ENCODE results near the gene TOR1AIP2.

The TOR1AIP2 gene

DNA sequence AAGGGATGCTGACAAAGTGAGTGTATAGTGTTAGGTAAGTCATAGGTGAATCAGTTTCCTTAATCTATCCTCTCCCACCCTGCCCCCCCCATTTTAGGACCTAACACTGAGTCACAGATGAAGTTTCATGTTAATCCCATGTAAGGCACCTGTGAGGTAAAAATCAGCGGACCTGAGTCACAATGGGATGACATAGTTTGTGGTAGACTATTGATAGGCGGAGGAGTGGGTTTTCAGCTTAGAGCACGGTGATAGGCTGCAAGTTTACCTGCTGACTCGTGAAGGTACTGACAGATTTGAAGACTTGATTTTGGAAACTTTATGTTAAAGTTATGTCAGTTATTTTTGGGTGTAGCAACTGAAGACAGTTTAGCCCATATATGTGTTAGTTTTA, 6.1 kb upstream of the TOR1AIP2 start:
- peak overlapping the region; percentile 85 for H3K4me3 Mint-ChIP-seq
- peaks cover 36% of the 10 kb centered on the region for H3K36me3 Mint-ChIP-seq (ENCODE audit: low read depth)
- H3K4me1 Mint-ChIP-seq (ENCODE audit: low read depth), result peaks cover 25% of the 10 kb centered on the region
- H3K27ac Mint-ChIP-seq, result peak overlapping the region; percentile 98
- no peaks in the 10 kb centered on the region for H3K9me3 Mint-ChIP-seq
- intact Hi-C loops (cut with micrococcal nuclease), result loop anchor here (2.0 to 10.0 kb wide), 2 partner anchors 71 to 271 kb away; partner anchors contain the start of genes CEP350 and QSOX1
- no peaks in the 10 kb centered on the region for H3K27me3 Mint-ChIP-seq

DNA sequence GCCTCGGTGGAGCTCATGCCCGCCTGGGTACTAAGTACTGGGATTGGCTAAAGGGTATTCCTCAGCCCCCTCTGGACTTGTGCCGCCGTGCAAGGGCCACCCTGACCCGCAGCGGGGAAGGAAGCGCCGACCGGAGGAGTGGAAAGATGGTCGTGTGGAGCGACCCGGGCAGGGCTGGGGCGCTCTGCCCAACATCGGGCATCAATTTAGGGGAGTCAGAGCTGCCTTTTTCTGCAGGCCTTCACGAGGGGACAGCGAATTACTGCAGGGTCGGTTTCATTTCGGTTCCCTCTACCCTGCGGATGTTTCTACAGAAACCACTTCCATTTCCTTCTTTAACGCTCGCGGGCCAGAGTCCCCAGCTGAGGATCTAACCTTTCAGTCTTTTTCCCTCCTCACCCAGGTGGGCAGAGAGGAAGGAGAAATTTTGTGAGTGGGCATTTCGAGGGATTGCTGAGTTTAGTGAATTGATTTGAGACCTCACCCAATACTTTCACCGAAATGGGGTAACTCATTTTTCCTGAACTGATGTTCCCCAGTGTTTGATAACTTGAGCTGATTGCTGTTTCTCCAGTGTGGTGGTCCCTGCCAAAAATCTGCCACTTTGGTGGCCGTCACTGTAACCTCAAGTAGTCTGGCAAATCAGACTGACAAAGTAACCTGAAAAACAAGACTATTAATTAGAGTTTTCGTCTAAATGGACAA, 5.6 kb upstream of the TOR1AIP2 start:
- intact Hi-C loops (cut with micrococcal nuclease), result loop anchor here (2.0 to 10.0 kb wide), 2 partner anchors 72 to 272 kb away; partner anchors contain the start of genes CEP350 and QSOX1
- peaks cover 28% of the 10 kb centered on the region for H3K4me1 Mint-ChIP-seq (ENCODE audit: low read depth)
- peak overlapping the region; percentile 98 for H3K27ac Mint-ChIP-seq
- H3K9me3 Mint-ChIP-seq, result no peaks in the 10 kb centered on the region
- peaks cover 36% of the 10 kb centered on the region for H3K36me3 Mint-ChIP-seq (ENCODE audit: low read depth)
- H3K27me3 Mint-ChIP-seq, result no peaks in the 10 kb centered on the region
- H3K4me3 Mint-ChIP-seq, result peak overlapping the region; percentile 85

DNA sequence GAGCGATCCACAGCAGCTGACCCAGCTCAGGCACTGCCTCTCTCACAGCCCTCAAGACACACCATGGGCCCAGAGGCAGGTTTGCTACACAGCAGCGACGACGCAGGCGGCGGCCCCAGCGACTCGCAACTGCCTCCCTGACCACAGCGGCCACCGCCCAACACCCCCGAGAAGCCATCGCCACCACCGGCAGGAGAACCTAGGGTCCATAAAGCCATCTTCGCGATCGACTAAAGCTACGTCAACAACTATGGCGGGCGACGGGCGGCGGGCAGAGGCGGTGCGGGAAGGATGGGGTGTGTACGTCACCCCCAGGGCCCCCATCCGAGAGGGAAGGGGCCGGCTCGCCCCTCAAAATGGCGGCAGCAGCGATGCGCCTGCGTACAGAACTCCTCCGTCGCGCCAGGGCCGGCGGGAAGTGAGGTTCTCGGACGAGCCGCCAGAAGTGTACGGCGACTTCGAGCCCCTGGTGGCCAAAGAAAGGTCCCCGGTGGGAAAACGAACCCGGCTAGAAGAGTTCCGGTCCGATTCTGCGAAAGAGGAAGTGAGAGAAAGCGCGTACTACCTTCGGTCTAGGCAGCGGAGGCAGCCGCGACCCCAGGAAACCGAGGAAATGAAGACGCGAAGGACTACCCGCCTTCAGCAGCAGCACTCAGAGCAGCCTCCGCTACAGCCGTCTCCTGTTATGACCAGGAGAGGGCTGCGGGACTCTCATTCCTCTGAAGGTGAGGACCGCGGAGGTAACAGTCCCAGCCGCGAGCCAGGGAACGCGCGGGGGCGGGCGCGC, 4.8 kb upstream of the TOR1AIP2 start, which contains the start of gene TOR1AIP1:
TSS of gene TOR1AIP1 (plus strand) at position 33 of the 787 bp plus-strand sequence. CDS start at position 251, 218 bp downstream.
- no peaks in the 10 kb centered on the region for H3K9me3 Mint-ChIP-seq
- intact Hi-C loops (cut with micrococcal nuclease), result loop anchor here (2.0 to 10.0 kb wide), 2 partner anchors 72 to 272 kb away; partner anchors contain the start of genes CEP350 and QSOX1
- H3K36me3 Mint-ChIP-seq (ENCODE audit: low read depth), result peaks cover 36% of the 10 kb centered on the region
- peak within 1 kb of the TSS; percentile 85 for H3K4me3 Mint-ChIP-seq
- H3K27ac Mint-ChIP-seq, result peak within 1 kb of the TSS; percentile 98
- peaks cover 23% of the 10 kb centered on the region for H3K4me1 Mint-ChIP-seq (ENCODE audit: low read depth)
- H3K27me3 Mint-ChIP-seq, result no peaks in the 10 kb centered on the region

DNA sequence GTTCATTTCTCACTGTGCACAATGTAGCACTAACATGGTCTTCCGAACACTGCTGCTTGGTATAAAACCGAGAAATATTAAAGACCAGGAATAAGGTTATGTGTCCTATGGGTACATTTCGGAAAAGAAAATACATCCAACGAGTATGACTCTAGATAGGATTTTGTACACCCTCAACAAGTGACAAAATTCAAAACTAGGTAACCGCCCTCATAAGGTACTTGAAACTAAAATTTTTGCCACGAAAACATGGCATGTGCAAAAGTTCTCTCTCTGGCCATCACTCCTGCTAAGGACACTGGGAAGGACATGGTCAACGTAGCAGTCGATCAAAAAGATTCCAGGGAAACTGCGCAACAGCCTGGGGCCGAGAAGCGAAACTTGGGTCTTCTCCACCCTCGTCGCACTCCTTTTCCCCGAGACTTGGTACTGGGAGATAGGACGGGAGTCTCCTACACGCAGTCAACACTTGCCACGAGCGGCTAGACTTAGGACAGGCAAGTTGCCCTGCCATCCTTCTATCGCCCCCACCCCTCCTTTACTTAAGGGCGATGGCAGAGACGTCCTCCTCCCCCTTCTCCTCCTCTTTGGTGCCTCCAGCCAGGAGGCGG, 4.1 kb upstream of the TOR1AIP2 start:
- Mint-ChIP-seq H3K36me3 (ENCODE audit: low read depth) (peaks cover 36% of the 10 kb centered on the region), H3K27ac (peak overlapping the region; percentile 98), H3K27me3 (no peaks in the 10 kb centered on the region), H3K4me1 (ENCODE audit: low read depth) (peaks cover 23% of the 10 kb centered on the region), H3K9me3 (no peaks in the 10 kb centered on the region), H3K4me3 (peak overlapping the region; percentile 85)
- intact Hi-C loops (cut with micrococcal nuclease), result loop anchor here (2.0 to 10.0 kb wide), 2 partner anchors 73 to 273 kb away; partner anchors contain the start of genes CEP350 and QSOX1

DNA sequence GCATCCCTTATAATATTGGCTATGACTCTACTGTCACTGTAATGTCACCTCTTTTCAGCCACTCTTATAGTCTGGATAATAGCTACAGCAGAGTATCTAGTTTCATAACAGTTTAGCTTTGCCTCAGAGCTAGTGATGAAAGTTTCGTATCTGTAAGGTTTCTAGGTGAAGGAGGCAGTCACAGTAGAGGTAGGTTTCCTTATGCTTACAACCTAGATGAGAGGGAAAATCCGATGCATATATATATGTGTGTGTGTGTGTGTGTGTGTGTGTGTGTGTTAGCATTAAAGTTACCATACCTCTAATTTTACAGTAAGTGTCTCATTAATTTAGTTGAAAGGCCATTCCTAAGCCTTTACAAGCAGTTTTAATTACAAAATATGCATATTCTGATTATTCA, 2.2 kb upstream of the TOR1AIP2 start:
- Mint-ChIP-seq H3K27ac (no peak overlapping the region), H3K9me3 (no peaks in the 10 kb centered on the region), H3K4me3 (no peak overlapping the region), H3K4me1 (ENCODE audit: low read depth) (peaks cover 30% of the 10 kb centered on the region), H3K27me3 (no peaks in the 10 kb centered on the region), H3K36me3 (ENCODE audit: low read depth) (peaks cover 36% of the 10 kb centered on the region)
- intact Hi-C loops (cut with micrococcal nuclease), result loop anchor here (10.0 kb wide), 1 partner anchor 275 kb away; the partner anchor contains the start of gene QSOX1

DNA sequence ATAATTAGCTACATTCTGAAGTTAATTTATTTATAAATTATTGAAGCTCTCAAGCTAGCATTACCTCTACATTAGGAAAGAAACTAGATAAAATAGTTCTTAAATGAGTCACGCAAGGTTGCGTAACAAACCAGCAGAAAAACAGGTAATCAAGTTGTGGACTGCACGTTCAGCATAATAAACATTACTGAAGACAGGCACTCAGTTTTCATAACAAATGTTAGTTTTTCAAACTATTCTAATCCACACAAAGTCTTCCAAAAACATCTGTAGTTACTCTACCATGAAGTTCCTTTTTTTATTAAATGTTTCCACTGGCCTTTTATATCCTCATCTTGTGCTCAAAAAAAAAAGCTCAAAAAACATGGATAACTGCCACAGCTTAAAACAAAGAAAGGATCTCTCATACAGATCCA, 1.3 kb downstream of the TOR1AIP2 start:
- peaks cover 56% of the 10 kb centered on the region for H3K4me1 Mint-ChIP-seq (ENCODE audit: low read depth)
- H3K4me3 Mint-ChIP-seq, result peak overlapping the region; percentile 67
- intact Hi-C loops (cut with micrococcal nuclease), result no loop called here
- no peaks in the 10 kb centered on the region for H3K9me3 Mint-ChIP-seq
- H3K27me3 Mint-ChIP-seq, result no peaks in the 10 kb centered on the region
- H3K36me3 Mint-ChIP-seq (ENCODE audit: low read depth), result peaks cover 36% of the 10 kb centered on the region
- H3K27ac Mint-ChIP-seq, result peak overlapping the region; percentile 80

DNA sequence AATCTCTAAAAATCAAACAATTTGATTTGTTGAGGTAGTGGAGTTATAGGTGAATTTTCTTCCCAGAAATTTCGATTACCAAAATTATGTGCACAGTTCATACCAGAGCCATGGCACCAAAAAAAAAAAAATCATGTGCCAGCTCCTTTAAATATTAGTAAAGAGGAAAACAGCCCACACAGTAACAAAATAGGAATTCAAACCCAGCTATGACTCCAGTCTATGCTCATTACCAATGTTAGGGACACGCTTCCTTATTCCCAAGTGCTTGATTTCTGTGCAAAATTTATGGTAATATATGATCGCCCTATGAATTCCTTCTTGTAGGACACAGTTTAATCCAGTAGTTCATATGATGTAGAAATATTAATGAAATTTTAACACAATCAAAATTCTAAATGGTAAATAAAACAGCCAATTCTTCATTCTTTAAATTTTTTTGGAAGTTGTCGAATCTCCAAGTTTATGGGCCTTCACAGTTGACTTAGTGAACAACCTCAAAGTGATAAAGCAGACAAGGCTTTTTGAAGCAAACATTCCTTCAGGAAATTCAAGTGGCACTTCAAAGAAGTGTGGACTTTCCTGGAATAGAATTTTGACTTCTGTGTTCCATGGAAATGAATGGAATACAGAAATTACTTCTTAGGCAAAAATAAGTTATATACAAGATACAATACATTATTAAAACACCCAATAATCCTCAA, 1.9 kb downstream of the TOR1AIP2 start:
- H3K27ac Mint-ChIP-seq, result peak overlapping the region; percentile 80
- peaks cover 56% of the 10 kb centered on the region for H3K4me1 Mint-ChIP-seq (ENCODE audit: low read depth)
- no peaks in the 10 kb centered on the region for H3K9me3 Mint-ChIP-seq
- H3K36me3 Mint-ChIP-seq (ENCODE audit: low read depth), result peaks cover 36% of the 10 kb centered on the region
- H3K27me3 Mint-ChIP-seq, result no peaks in the 10 kb centered on the region
- H3K4me3 Mint-ChIP-seq, result peak overlapping the region; percentile 49
- intact Hi-C loops (cut with micrococcal nuclease), result no loop called here

DNA sequence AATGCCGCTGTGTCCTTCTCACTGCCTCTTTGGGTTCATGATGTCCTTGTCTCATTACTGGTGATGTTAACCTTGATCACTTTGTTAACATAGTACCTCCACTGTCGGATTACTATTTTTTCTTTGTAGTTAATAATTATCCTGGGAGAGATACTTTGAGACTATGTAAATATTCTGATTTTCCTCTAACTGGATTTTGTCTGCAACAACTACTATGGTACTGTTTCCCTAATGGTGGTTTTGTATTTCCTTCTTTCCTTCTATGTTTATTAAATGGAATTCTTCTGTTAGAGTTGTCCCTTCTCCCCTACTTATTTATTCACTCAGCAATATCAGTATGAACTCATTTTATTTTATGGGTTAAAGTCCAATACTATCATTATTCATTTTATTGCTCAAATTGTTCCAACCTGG, 4.2 kb downstream of the TOR1AIP2 start:
- Mint-ChIP-seq H3K27ac (peak overlapping the region; percentile 10), H3K9me3 (no peaks in the 10 kb centered on the region), H3K4me1 (ENCODE audit: low read depth) (peaks cover 55% of the 10 kb centered on the region), H3K36me3 (ENCODE audit: low read depth) (peaks cover 48% of the 10 kb centered on the region), H3K27me3 (no peaks in the 10 kb centered on the region), H3K4me3 (peak overlapping the region; percentile 31)
- intact Hi-C loops (cut with micrococcal nuclease), result no loop called here

DNA sequence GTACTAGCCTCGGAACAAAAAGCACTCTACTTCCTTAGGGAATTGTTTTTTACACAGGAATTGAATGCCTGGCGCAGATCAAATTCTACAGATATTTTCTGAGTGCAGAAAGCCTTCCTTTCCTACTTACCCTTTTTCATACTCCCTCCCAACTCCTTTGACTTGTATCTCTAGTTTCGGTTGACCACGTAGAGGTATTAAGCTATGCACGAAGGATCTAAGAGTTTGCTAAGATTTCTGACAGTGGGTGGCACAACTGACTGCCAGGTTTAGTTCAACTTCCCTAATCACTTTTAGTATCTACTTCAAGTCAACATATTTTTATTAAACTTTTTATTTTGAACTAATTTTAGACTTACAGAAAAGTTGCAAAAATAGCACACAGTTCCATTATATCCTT, 5.0 kb downstream of the TOR1AIP2 start:
- H3K36me3 Mint-ChIP-seq (ENCODE audit: low read depth), result peaks cover 57% of the 10 kb centered on the region
- intact Hi-C loops (cut with micrococcal nuclease), result no loop called here
- H3K4me1 Mint-ChIP-seq (ENCODE audit: low read depth), result peaks cover 60% of the 10 kb centered on the region
- no peaks in the 10 kb centered on the region for H3K27me3 Mint-ChIP-seq
- H3K4me3 Mint-ChIP-seq, result no peak overlapping the region
- no peaks in the 10 kb centered on the region for H3K9me3 Mint-ChIP-seq
- H3K27ac Mint-ChIP-seq, result no peak overlapping the region

DNA sequence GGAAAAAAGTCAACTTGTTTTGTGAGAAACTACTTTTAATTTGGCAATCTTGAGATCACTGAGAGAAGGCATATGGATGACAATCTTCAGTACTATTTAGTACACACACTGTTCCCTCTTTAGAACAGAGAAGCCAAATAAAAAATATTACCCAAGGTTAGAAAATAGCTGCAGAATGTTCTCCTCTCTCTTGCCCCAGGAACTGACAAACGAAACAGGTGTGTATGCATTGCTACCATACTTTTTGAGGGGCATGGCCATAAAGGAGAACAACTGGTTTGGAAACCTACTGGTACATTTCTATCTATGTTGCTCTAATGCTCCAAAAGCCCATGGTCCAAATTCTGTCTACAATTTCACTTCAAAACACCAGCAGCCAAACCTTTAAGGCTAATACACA, 5.7 kb downstream of the TOR1AIP2 start:
- intact Hi-C loops (cut with micrococcal nuclease), result no loop called here
- H3K4me1 Mint-ChIP-seq (ENCODE audit: low read depth), result peaks cover 61% of the 10 kb centered on the region
- H3K27me3 Mint-ChIP-seq, result no peaks in the 10 kb centered on the region
- no peak overlapping the region for H3K4me3 Mint-ChIP-seq
- H3K36me3 Mint-ChIP-seq (ENCODE audit: low read depth), result peaks cover 63% of the 10 kb centered on the region
- H3K9me3 Mint-ChIP-seq, result no peaks in the 10 kb centered on the region
- no peak overlapping the region for H3K27ac Mint-ChIP-seq

DNA sequence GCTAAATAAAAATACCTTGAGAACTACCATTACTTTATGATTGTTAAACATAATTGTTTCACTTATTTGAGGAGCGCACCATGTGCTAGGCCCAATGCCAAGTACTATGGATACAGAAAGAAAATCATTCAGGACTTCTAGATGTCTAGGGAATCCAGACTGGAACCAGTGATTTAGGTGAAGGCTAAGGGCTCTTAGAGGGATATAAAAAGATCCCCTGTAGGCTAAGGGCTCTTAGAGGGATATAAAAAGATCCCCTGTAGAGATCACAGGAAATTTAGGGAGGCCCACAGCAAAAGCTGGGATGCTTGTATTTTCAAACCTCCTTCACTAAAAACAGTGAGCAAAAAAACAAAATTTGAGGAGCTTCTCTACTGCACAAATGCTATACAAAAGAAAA, 6.7 kb downstream of the TOR1AIP2 start:
- H3K27me3 Mint-ChIP-seq, result no peaks in the 10 kb centered on the region

DNA sequence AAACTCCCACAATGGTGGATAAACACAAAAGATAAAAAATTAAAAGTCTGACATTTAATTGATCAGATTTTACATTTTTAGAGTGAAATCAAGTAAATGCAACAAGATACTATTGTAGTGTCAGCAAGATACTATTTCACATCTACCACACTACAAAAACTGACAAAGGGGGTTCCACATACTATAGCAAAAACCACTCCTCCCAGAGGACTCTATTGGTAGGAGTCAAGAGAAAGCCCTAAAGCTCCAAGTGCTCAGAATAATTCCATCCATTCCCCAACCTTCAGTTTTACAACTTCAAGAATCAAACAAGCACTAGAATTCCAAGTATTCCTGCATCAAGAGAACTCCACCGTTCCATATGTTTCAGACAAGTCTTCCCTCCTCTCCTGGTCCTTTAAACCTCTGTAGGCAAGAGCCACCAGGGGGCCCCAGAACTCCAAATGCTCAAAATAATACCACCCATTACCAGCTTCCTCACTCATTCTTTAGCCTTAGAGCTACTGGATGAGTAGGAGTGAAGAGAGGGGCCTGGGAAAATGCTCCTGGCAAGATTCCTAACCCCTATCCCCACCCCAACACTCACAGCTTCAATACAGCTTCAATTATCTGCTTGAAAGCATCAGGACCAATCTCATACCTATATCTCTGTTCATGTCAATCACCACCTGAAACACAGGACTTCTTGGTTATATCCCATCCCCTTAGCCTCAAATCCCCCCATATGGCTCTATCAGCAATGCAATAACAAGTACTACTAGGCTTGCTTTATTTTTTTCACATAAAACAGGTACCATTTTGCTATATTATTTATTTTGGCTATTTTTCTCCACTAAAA, 9.9 kb downstream of the TOR1AIP2 start:
- H3K9me3 Mint-ChIP-seq, result no peaks in the 10 kb centered on the region
- H3K4me3 Mint-ChIP-seq, result no peak overlapping the region
- H3K36me3 Mint-ChIP-seq (ENCODE audit: low read depth), result peaks cover 72% of the 10 kb centered on the region
- peaks cover 35% of the 10 kb centered on the region for H3K4me1 Mint-ChIP-seq (ENCODE audit: low read depth)
- H3K27me3 Mint-ChIP-seq, result no peaks in the 10 kb centered on the region
- intact Hi-C loops (cut with micrococcal nuclease), result no loop called here
- no peak overlapping the region for H3K27ac Mint-ChIP-seq

More for the DNA sequence above, 6.7 kb downstream of the TOR1AIP2 start:
- peaks cover 72% of the 10 kb centered on the region for H3K36me3 Mint-ChIP-seq (ENCODE audit: low read depth)
- intact Hi-C loops (cut with micrococcal nuclease), result no loop called here
- H3K4me3 Mint-ChIP-seq, result no peak overlapping the region
- H3K9me3 Mint-ChIP-seq, result no peaks in the 10 kb centered on the region
- no peak overlapping the region for H3K27ac Mint-ChIP-seq
- peaks cover 60% of the 10 kb centered on the region for H3K4me1 Mint-ChIP-seq (ENCODE audit: low read depth)
